HCT116 (cell line): ENCODE results near the gene SLC7A1. TPM values are rescaled to one million over a fixed set of nuclear protein-coding genes. Genes with fewer than 3 reads are reported as not detected.
A peak's percentile ranks its signal among the peaks of the same experiment; 100 is the strongest.

Experiments used
- ATAC-seq: fragments of 200-7000 bp; cut with Tn5 transposase; 2 replicates; pipeline ENCODE4 v1.9.1; 2020; ENCODE audit warnings: mild to moderate bottlenecking, moderate library complexity
- BruUV-seq: library from RNA; stranded (reverse); fragments of 400-500 nt; replicated peaks from 2 replicates; lab custom pipeline; 2021; lab: Mats Ljungman, UMichigan
- CTCF ChIA-PET: fragments of 300-600 bp; sonication (Branson Sonifier 250); formaldehyde crosslinking; loops from one replicate; lab custom pipeline; 2021; ENCODE audit warnings: antibody characterized with exemption; lab: Charles Lee
- POLR2A ChIA-PET: fragments of 300-600, 350-600 bp; sonication (Branson Sonifier 250); formaldehyde crosslinking; loops from one replicate; lab custom pipeline; 2021; ENCODE audit warnings: antibody characterized with exemption; lab: Charles Lee
- RAD21 ChIA-PET, 2 experiments: fragments of 300-600 bp; sonication (Branson Sonifier 250); formaldehyde crosslinking; loops; one replicate each; lab custom pipeline; 2023; ENCODE audit warnings: low total read pairs in 2 of 2; ENCODE audit not compliant: uncharacterized antibody in 2 of 2, unreplicated experiment in 2 of 2, low non-redundant PET in 1 of 2; lab: Charles Lee
- DNase-seq: peaks from one replicate; pipeline ENCODE4 v3.0.0-alpha.2; 2010; ENCODE audit warnings: low read depth, low spot score
- H2AFZ ChIP-seq: fragments of 200-600 bp; shearing (Covaris generic), sonication (generic); 2 replicates; pipeline ENCODE4 v1.6.1; 2017; ENCODE audit warnings: low read depth, mixed run types, mixed read lengths, antibody characterized with exemption, low read length; ENCODE audit not compliant: poor library complexity, severe bottlenecking
- H3K27ac ChIP-seq: 2 replicates; pipeline ENCODE4 v1.5.1; 2012; ENCODE audit warnings: low read depth, low read length
- H3K27me3 ChIP-seq: fragments of 200-600 bp; sonication (generic); 2 replicates; pipeline ENCODE4 v1.6.1; 2016; ENCODE audit warnings: mixed run types, low read length, mixed read lengths; ENCODE audit not compliant: insufficient read depth
- H3K36me3 ChIP-seq, 2 experiments: fragments of 200-500 bp in 1 of 2; fragments of 200-600 bp in 1 of 2; sonication (Bioruptor generic) in 1 of 2; sonication (generic) in 1 of 2; 2 replicates each; pipeline versions ENCODE4 v1.5.1 to v1.6.1; 2014 to 2016; ENCODE audit warnings: low read length in 2 of 2, inconsistent platforms in 1 of 2, mixed read lengths in 1 of 2, mixed run types in 1 of 2; ENCODE audit not compliant: insufficient read depth in 2 of 2, control insufficient read depth in 1 of 2
- H3K4me1 ChIP-seq, 2 experiments: fragments of 200-600 bp in 1 of 2; sonication (generic) in 1 of 2; 2 replicates each; pipeline versions ENCODE4 v1.5.1 to v1.6.1; 2012 to 2017; ENCODE audit warnings: low read length in 2 of 2, inconsistent platforms in 1 of 2, mild to moderate bottlenecking in 1 of 2, mixed read lengths in 1 of 2, mixed run types in 1 of 2, moderate library complexity in 1 of 2; ENCODE audit not compliant: insufficient read depth in 2 of 2, control insufficient read depth in 1 of 2
- H3K4me2 ChIP-seq: fragments of 200-600 bp; sonication (generic); 2 replicates; pipeline ENCODE4 v1.6.1; 2017; ENCODE audit warnings: mixed run types, low read length, mixed read lengths
- H3K4me3 ChIP-seq, 2 experiments: fragments of 200-600 bp in 1 of 2; sonication (generic) in 1 of 2; replicated peaks in 1 of 2; 2 replicates each; pipeline ENCODE4 v1.5.1; 2011 to 2016; ENCODE audit warnings: low read length in 2 of 2, control low read depth in 1 of 2, low read depth in 1 of 2, mild to moderate bottlenecking in 1 of 2, mixed read lengths in 1 of 2, mixed run types in 1 of 2
- H3K79me2 ChIP-seq: fragments of 200-600 bp; sonication (generic); 2 replicates; pipeline ENCODE4 v1.6.1; 2017; ENCODE audit warnings: mild to moderate bottlenecking, mixed run types, low read length, moderate library complexity, mixed read lengths; ENCODE audit not compliant: insufficient read depth
- H3K9ac ChIP-seq: fragments of 200-600 bp; sonication (generic); 2 replicates; pipeline ENCODE4 v1.6.1; 2016; ENCODE audit warnings: low read length, mixed read lengths
- H3K9me2 ChIP-seq: fragments of 200-600 bp; sonication (generic), shearing (Covaris generic); 2 replicates; pipeline ENCODE4 v1.6.1; 2017; ENCODE audit warnings: mixed run types, mild to moderate bottlenecking, moderate library complexity; ENCODE audit not compliant: insufficient read depth
- H3K9me3 ChIP-seq, 2 experiments: fragments of 200-500 bp in 1 of 2; fragments of 200-600 bp in 1 of 2; sonication (Bioruptor generic) in 1 of 2; sonication (generic) in 1 of 2; 2 replicates each; pipeline ENCODE4 v1.6.1; 2014 to 2017; ENCODE audit warnings: low read length in 2 of 2, mixed read lengths in 2 of 2, inconsistent platforms in 1 of 2, low read depth in 1 of 2, mild to moderate bottlenecking in 1 of 2, mixed run types in 1 of 2, moderate library complexity in 1 of 2; ENCODE audit not compliant: control insufficient read depth in 1 of 2, insufficient read depth in 1 of 2
- H4K20me1 ChIP-seq: fragments of 200-600 bp; sonication (generic), shearing (Covaris generic); 2 replicates; pipeline ENCODE4 v1.6.1; 2017; ENCODE audit warnings: mixed run types, mild to moderate bottlenecking, moderate library complexity; ENCODE audit not compliant: insufficient read depth
- EGR1 ChIP-seq: IDR thresholded peaks from 2 replicates; pipeline ENCODE4 v1.6.1; 2012; ENCODE audit warnings: low read depth
- EZH2phosphoT487 ChIP-seq: fragments of 200-600 bp; IDR thresholded peaks from 2 replicates; pipeline ENCODE4 v1.6.1; 2018; ENCODE audit warnings: antibody characterized with exemption, borderline replicate concordance
- POLR2AphosphoS5 ChIP-seq: IDR thresholded peaks from 2 replicates; pipeline ENCODE4 v1.6.1; 2011; ENCODE audit warnings: mild to moderate bottlenecking, low read depth, low read length, moderate library complexity
- RAD21 ChIP-seq: IDR thresholded peaks from 2 replicates; pipeline ENCODE4 v1.6.1; 2012; ENCODE audit warnings: low read depth, mild to moderate bottlenecking
- intact Hi-C: fragments of 100-400 bp; cut with micrococcal nuclease; formaldehyde crosslinking; loops from 2 replicates; pipeline ENCODE4 v1.10.0; 2022
- total RNA-seq: library from RNA; stranded (reverse); gene quantifications from one replicate; pipeline ENCODE4 v1.2.1, GENCODE V29; 2021; ENCODE audit not compliant: unreplicated experiment
- TF ChIP-seq, protein P1 (sequence below): IDR thresholded peaks from 2 replicates; pipeline ENCODE4 v1.6.1; 2012; ENCODE audit warnings: low read depth
- TF ChIP-seq, protein P2 (sequence below): IDR thresholded peaks from 2 replicates; pipeline ENCODE4 v1.6.1; 2012

The SLC7A1 gene
- total RNA-seq, 1 experiment from 2014 or later = 124 TPM

GRCh38 chr13:29513002-29513980 is 82.2 kb downstream of the SLC7A1 start:
- Histone ChIP-seq H3K36me3 (peaks cover 4 to 25% of the 10 kb centered on the region in 2 experiments; a peak in 2 of 4 replicates), H3K9me2 (no peaks in the 10 kb centered on the region), H3K4me1 (no peaks in the 10 kb centered on the region), H2AFZ (no peak overlapping the region), H3K27ac (no peak overlapping the region), H3K4me3 (no peak overlapping the region), H3K9ac (no peak overlapping the region), H4K20me1 (no peaks in the 10 kb centered on the region), H3K27me3 (no peaks in the 10 kb centered on the region), H3K9me3 (no peaks in the 10 kb centered on the region), H3K4me2 (no peak overlapping the region), H3K79me2 (no peaks in the 10 kb centered on the region)
- TF ChIP-seq POLR2AphosphoS5 = no peak
- no peak for TF ChIP-seq EZH2phosphoT487
- TF ChIP-seq, protein P1, sequence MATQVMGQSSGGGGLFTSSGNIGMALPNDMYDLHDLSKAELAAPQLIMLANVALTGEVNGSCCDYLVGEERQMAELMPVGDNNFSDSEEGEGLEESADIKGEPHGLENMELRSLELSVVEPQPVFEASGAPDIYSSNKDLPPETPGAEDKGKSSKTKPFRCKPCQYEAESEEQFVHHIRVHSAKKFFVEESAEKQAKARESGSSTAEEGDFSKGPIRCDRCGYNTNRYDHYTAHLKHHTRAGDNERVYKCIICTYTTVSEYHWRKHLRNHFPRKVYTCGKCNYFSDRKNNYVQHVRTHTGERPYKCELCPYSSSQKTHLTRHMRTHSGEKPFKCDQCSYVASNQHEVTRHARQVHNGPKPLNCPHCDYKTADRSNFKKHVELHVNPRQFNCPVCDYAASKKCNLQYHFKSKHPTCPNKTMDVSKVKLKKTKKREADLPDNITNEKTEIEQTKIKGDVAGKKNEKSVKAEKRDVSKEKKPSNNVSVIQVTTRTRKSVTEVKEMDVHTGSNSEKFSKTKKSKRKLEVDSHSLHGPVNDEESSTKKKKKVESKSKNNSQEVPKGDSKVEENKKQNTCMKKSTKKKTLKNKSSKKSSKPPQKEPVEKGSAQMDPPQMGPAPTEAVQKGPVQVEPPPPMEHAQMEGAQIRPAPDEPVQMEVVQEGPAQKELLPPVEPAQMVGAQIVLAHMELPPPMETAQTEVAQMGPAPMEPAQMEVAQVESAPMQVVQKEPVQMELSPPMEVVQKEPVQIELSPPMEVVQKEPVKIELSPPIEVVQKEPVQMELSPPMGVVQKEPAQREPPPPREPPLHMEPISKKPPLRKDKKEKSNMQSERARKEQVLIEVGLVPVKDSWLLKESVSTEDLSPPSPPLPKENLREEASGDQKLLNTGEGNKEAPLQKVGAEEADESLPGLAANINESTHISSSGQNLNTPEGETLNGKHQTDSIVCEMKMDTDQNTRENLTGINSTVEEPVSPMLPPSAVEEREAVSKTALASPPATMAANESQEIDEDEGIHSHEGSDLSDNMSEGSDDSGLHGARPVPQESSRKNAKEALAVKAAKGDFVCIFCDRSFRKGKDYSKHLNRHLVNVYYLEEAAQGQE = no peak
- TF ChIP-seq EGR1 = no peak
- TF ChIP-seq, protein P2, sequence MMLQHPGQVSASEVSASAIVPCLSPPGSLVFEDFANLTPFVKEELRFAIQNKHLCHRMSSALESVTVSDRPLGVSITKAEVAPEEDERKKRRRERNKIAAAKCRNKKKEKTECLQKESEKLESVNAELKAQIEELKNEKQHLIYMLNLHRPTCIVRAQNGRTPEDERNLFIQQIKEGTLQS = no peak
- TF ChIP-seq RAD21 = no peak
- no peak for DNase-seq
- BruUV-seq = no TSS peak
- ChIA-PET CTCF (no interaction called here), RAD21 (no interaction called here), POLR2A (no interaction called here)
- ATAC-seq = 0 out of 2 replicates have a peak, but pooled peaks have one; percentile 39
- intact Hi-C loops = no loop called here
